KMS-11 (cell line): Measurements from ENCODE around the gene FBXW8.
A peak's percentile ranks its signal among the peaks of the same experiment; 100 is the strongest.

Experiments
- H2AFZ ChIP-seq: fragments of 200-600 bp; sonication (generic); 2 replicates; pipeline ENCODE4 v1.6.1; 2016; ENCODE audit warnings: antibody characterized with exemption, mixed run types, low read depth
- H3K27ac ChIP-seq: fragments of 200-600 bp; sonication (generic); 2 replicates; pipeline ENCODE4 v1.6.1; 2016; ENCODE audit warnings: mild to moderate bottlenecking, mixed run types
- H3K27me3 ChIP-seq: fragments of 200-600 bp; sonication (generic); 2 replicates; pipeline ENCODE4 v1.6.1; 2017; ENCODE audit warnings: mild to moderate bottlenecking, low read depth, mixed run types, moderate library complexity; ENCODE audit not compliant: insufficient read depth
- H3K36me3 ChIP-seq: fragments of 200-600 bp; sonication (generic); 2 replicates; pipeline ENCODE4 v1.6.1; 2017; ENCODE audit warnings: mild to moderate bottlenecking, mixed run types; ENCODE audit not compliant: insufficient read depth
- H3K4me1 ChIP-seq: fragments of 200-600 bp; sonication (generic); 2 replicates; pipeline ENCODE4 v1.6.1; 2016; ENCODE audit warnings: mild to moderate bottlenecking, low read depth, mixed run types; ENCODE audit not compliant: poor library complexity, severe bottlenecking
- H3K4me2 ChIP-seq: fragments of 200-600 bp; sonication (generic); 2 replicates; pipeline ENCODE4 v1.7.0; 2016; ENCODE audit warnings: mild to moderate bottlenecking, mixed run types
- H3K4me3 ChIP-seq: fragments of 200-600 bp; sonication (generic); IDR thresholded peaks from 2 replicates; pipeline ENCODE4 v1.6.1; 2017; ENCODE audit warnings: low read depth, low read length, mixed read lengths; ENCODE audit not compliant: insufficient read depth
- H3K79me2 ChIP-seq: fragments of 200-600 bp; sonication (generic); 2 replicates; pipeline ENCODE4 v1.6.1; 2016; ENCODE audit warnings: low read depth, mixed run types; ENCODE audit not compliant: insufficient read depth
- H3K9ac ChIP-seq: fragments of 200-600 bp; sonication (generic); 2 replicates; pipeline ENCODE4 v1.6.1; 2016; ENCODE audit warnings: mild to moderate bottlenecking, mixed run types
- H4K20me1 ChIP-seq: fragments of 200-600 bp; sonication (generic); 2 replicates; pipeline ENCODE4 v1.6.1; 2016; ENCODE audit warnings: mild to moderate bottlenecking, mixed run types; ENCODE audit not compliant: insufficient read depth
- TF ChIP-seq, protein P1 (sequence below): fragments of 200-600 bp; sonication (generic); conservative IDR thresholded peaks from 2 replicates; pipeline ENCODE4 v1.6.1; 2017; ENCODE audit warnings: low read depth, mild to moderate bottlenecking, antibody characterized with exemption, low read length, moderate library complexity, mixed read lengths

Gene FBXW8

DNA sequence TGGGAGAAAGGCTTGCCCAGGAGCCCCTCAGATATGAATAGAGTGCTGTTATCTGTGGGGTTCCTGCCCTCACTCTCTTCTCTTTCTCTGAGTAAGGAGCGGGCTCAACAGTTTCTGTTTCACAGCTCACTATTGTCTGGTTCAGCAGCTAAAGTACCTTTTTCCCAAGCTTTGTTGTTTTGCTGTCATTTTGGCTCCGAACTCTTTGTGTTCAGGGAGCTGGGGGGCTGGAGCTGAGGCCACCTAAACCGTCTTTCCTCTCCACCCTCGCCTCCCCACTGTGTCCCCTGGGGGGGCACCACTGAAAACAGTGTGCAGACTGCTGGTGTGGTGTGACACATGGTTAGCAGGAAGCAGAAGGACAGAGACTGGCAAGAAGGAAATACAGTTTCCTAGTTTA lies 51.4 kb downstream of the FBXW8 start:
- no peaks in the 10 kb centered on the region for H3K36me3 ChIP-seq
- peaks cover 63% of the 10 kb centered on the region for H3K4me1 ChIP-seq
- no peak overlapping the region for H3K4me3 ChIP-seq
- H3K9ac ChIP-seq, result peak overlapping the region; percentile 60; the same call in 1 of the 2 replicates
- H3K27me3 ChIP-seq, result no peaks in the 10 kb centered on the region
- H3K4me2 ChIP-seq, result peak overlapping the region; percentile 86
- peak overlapping the region; percentile 10; the same call in 1 of the 2 replicates for H2AFZ ChIP-seq
- TF ChIP-seq, protein P1, sequence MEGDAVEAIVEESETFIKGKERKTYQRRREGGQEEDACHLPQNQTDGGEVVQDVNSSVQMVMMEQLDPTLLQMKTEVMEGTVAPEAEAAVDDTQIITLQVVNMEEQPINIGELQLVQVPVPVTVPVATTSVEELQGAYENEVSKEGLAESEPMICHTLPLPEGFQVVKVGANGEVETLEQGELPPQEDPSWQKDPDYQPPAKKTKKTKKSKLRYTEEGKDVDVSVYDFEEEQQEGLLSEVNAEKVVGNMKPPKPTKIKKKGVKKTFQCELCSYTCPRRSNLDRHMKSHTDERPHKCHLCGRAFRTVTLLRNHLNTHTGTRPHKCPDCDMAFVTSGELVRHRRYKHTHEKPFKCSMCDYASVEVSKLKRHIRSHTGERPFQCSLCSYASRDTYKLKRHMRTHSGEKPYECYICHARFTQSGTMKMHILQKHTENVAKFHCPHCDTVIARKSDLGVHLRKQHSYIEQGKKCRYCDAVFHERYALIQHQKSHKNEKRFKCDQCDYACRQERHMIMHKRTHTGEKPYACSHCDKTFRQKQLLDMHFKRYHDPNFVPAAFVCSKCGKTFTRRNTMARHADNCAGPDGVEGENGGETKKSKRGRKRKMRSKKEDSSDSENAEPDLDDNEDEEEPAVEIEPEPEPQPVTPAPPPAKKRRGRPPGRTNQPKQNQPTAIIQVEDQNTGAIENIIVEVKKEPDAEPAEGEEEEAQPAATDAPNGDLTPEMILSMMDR, result no peak
- no peaks in the 10 kb centered on the region for H3K79me2 ChIP-seq
- peak overlapping the region; percentile 84 for H3K27ac ChIP-seq
- H4K20me1 ChIP-seq, result no peaks in the 10 kb centered on the region

DNA sequence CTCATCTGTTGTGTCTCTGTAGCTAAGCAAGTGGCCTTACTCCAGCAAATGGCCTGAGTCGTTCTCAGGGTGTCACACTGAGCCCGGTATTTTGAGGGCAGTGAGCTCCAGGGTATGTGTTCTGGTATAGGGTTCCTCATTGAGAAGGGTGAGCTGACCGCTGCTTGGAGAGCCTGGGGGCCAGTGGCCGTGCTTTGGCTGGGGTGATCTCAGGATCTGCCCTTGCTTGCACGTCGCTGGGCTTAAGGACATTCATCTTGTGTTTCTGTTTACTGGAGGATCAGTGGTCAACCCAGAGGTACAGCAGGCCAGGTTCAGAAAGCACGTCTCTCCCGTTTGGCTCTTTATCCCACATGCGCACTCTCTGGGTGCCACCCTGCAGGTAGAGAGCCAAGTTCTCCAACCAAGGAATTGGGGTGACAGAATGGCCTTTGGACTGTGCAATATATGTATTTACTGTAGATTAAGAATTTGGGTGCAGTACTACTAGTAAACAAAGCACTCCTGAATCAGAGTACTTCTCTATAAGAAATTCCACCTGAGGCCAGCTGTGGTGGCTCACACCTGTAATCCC lies 52.1 kb downstream of the FBXW8 start:
- Histone ChIP-seq H3K36me3 (no peaks in the 10 kb centered on the region), H2AFZ (peak overlapping the region; percentile 10; the same call in 1 of the 2 replicates), H4K20me1 (no peaks in the 10 kb centered on the region), H3K27me3 (no peaks in the 10 kb centered on the region), H3K9ac (peak overlapping the region; percentile 60; the same call in 1 of the 2 replicates), H3K27ac (peak overlapping the region; percentile 84; the same call in 1 of the 2 replicates), H3K79me2 (no peaks in the 10 kb centered on the region), H3K4me2 (peak overlapping the region; percentile 86), H3K4me1 (peaks cover 57% of the 10 kb centered on the region), H3K4me3 (no peak overlapping the region)
- TF ChIP-seq, protein P1, result no peak

DNA sequence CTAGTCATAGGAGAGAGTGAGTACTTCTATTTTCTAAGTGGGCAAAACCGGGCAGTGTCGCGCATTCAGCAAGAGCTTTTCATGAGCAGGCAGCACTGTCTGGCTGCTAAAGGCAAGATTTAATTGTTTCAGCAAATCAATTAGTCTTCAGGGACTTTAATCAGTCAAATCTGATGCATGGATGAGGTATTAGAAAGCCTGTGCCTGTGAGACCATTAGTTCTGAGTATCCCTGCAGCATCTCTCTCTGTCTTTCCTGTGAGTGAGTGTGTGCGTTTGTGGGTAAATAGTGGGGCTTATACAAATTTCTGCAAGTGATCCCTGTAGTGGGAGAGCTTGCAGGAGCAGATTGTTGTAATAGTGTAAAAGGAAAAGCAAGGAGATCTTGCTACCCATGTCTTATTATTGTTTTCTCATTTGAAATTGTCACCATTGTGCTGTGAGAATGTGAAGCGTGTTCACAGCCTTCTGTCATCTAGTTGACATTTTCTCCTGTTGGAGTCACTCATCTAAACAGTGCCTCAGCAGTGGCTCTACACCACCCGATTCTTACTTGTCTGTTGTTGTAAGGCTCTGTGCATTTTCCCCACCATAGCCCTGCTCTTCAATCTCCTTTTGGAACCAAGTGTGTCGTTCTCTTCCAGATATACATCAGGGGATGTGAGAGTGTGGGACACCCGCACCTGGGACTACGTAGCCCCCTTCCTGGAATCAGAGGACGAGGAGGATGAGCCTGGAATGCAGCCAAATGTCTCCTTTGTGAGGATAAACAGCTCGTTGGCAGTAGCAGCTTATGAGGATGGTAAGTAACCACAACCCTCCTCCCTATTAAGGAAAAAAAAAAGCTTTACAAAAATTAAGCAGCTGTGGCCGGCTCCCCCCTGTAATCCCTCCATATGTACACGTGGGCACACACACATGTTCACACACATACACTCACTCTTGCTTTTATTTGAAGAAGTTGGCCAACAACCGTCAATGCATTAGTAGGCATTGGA lies 53.6 kb downstream of the FBXW8 start:
- TF ChIP-seq, protein P1, result no peak
- Histone ChIP-seq H3K4me2 (no peak overlapping the region), H3K79me2 (no peaks in the 10 kb centered on the region), H3K9ac (no peak overlapping the region), H4K20me1 (no peaks in the 10 kb centered on the region), H3K27me3 (no peaks in the 10 kb centered on the region), H3K4me1 (peaks cover 42% of the 10 kb centered on the region), H3K4me3 (no peak overlapping the region), H3K36me3 (no peaks in the 10 kb centered on the region), H3K27ac (no peak overlapping the region), H2AFZ (no peak overlapping the region)

DNA sequence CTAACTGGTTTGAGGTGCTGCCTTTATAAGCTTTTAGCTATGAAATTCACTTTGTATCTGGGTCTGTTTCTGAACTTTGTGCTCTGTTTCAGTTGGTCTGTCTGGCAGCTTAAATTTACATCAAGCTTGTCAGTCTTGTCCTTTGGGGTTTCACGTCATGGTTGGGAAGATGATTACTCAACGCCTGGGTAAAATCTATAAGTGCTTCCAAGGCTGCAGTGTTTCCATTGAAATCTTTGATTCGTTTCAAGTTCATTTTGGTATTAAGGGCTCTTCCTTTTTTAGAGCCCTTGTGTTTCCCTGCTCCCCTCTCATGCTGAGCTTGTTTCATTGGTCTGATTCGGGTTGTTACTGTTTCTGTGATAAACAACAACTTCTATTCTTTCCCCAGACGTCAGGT lies 58.2 kb downstream of the FBXW8 start:
- Histone ChIP-seq H4K20me1 (no peaks in the 10 kb centered on the region), H3K9ac (no peak overlapping the region), H3K4me3 (no peak overlapping the region), H3K36me3 (no peaks in the 10 kb centered on the region), H2AFZ (no peak overlapping the region), H3K79me2 (no peaks in the 10 kb centered on the region), H3K4me1 (no peaks in the 10 kb centered on the region), H3K27ac (no peak overlapping the region), H3K27me3 (no peaks in the 10 kb centered on the region), H3K4me2 (no peak overlapping the region)
- TF ChIP-seq, protein P1, result no peak
